HG02840 (cell line): Measurements from ENCODE around the gene MYCN.
"Not testable (repeated sequence)": the region's sequence is repeated elsewhere in the genome, so short reads cannot be mapped to it uniquely, and the experiment has no call there.

Experiments
- ATAC-seq: cut with Tn5 transposase; IDR thresholded peaks from one replicate; pipeline ENCODE4 v1.9.1; 2021; ENCODE audit warnings: mild to moderate bottlenecking, moderate library complexity, moderate number of reproducible peaks; ENCODE audit not compliant: unreplicated experiment, low FRiP score

Gene MYCN

GRCh38 chr2:15939854-15940660, at the start of gene MYCN:
Gene MYCN (plus strand): TSS chr2:15940550. CDS start chr2:15942065, 1,515 bp downstream.
- ATAC-seq: no peak

GRCh38 chr2:15890936-15891905, 49.1 kb upstream of the MYCN start:
- no peak for ATAC-seq

- ATAC-seq: no peak
These were observed 48.0 kb upstream of the MYCN start for GRCh38 chr2:15892151-15892880.

GRCh38 chr2:15893085-15893484, 47.3 kb upstream of the MYCN start:
- ATAC-seq: no peak

GRCh38 chr2:15893689-15894480, 46.5 kb upstream of the MYCN start:
- no peak for ATAC-seq

- ATAC-seq: no peak
These were observed 45.7 kb upstream of the MYCN start for GRCh38 chr2:15894481-15895144.

GRCh38 chr2:15895615-15896469, 44.5 kb upstream of the MYCN start:
- ATAC-seq: no peak

- no peak for ATAC-seq
These were observed 43.5 kb upstream of the MYCN start for GRCh38 chr2:15896859-15897258.

- no peak for ATAC-seq
These were observed 42.8 kb upstream of the MYCN start for GRCh38 chr2:15897431-15898098.

- ATAC-seq: no peak
These were observed 41.1 kb upstream of the MYCN start for GRCh38 chr2:15899327-15899612.

- ATAC-seq: no peak
These were observed 40.4 kb upstream of the MYCN start for GRCh38 chr2:15899751-15900493.

- ATAC-seq: no peak
These were observed 39.1 kb upstream of the MYCN start for GRCh38 chr2:15901095-15901807.

- no peak for ATAC-seq
These were observed 38.6 kb upstream of the MYCN start for GRCh38 chr2:15901808-15902130.

GRCh38 chr2:15903910-15904309, 36.4 kb upstream of the MYCN start:
- ATAC-seq: not testable (repeated sequence)

- ATAC-seq: no peak
These were observed 35.1 kb upstream of the MYCN start for GRCh38 chr2:15905267-15905645.

- ATAC-seq: no peak
These were observed 34.3 kb upstream of the MYCN start for GRCh38 chr2:15905986-15906491.

- no peak for ATAC-seq
These were observed 33.6 kb upstream of the MYCN start for GRCh38 chr2:15906778-15907177.
